ENCODE measurements around the gene ING1. TPM values are rescaled to one million over a fixed set of nuclear protein-coding genes. Genes with fewer than 3 reads are reported as not detected.

The ING1 gene
- total and polyA plus RNA-seq, 4 donors = 13.5 to 24.4 (median 17.9) TPM

DNA sequence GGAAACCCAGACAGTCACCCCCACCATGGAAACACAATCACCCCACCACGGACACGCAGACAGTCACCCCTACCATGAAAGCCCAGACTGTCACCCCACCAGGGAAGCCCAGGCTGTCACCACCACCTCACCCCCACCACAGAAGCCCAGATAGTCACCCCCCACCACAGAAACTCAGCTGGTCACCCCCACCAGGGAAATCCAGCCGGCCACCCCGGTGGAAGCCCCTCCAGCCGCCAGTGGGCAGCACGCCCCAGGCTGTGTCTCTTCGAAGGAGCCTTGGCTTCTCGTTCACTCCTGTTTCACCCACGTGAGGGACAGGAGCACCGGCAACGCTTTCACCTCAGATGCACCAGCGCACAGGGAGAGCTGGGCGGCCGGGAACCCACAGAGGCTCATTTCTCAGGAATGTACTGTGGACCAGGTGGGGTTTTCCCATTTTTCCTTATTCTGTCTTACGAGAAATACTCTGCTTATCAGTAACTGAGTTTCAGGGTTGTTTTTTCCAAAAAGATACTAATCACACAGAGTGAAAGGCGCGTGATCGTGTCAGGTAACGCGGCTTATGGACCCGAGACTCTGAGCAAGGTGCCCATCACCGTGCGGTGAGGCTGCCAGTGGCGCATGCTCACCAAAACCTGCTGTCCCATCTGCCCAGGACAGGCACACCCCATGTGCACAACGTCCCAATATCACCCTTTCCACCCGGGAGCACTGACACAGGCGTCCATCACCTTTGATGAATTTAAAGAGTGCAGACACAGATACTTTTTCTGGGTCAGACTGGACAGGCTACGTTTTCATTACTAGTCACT lies 35.6 kb upstream of the ING1 start:
- Histone ChIP-seq H3K9me3 (ENCODE audit: control insufficient read depth, insufficient read depth, low read length) (no peaks in the 10 kb centered on the region), H3K36me3 (ENCODE audit: control insufficient read depth, insufficient read depth, low read length) (peaks cover 61% of the 10 kb centered on the region), H3K4me3 (ENCODE audit: low read depth, low read length) (no peak overlapping the region), H3K27ac (ENCODE audit: low read depth, low read length) (no peak overlapping the region), H3K4me1 (ENCODE audit: control insufficient read depth, insufficient read depth, low read length) (no peaks in the 10 kb centered on the region), H3K27me3 (ENCODE audit: control insufficient read depth, insufficient read depth, low read length) (no peaks in the 10 kb centered on the region)
- WGBS (ENCODE audit: insufficient coverage) = 90% methylated on average over 26 of the region's 28 CpGs
- no peak for DNase-seq (ENCODE audit: low read depth in 4 of 6, low spot score in 6 of 6)

DNA sequence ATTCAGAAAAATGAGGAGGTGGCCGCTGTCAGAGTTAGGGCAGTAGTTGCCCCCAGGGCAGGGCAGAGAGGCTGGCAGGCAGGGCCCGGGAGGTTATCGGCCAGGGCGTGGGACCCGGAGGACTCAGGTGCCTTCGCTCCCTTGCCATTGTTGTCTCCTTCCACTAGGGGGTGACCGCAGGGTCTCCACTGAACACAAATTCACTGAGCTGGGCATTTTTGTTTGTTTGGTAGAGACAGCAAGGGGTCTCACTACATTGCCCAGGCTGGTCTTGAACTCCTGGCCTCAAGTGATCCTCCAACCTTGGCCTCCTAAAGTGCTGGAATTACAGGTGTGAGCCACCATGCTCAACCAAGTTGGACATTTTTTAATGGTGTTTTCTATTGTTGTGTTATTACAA lies 32.6 kb upstream of the ING1 start:
- peaks cover 10% of the 10 kb centered on the region for H3K4me1 ChIP-seq (ENCODE audit: control insufficient read depth, insufficient read depth, low read length)
- DNase-seq (ENCODE audit: low read depth in 4 of 6, low spot score in 6 of 6) = no peak
- no peak overlapping the region for H3K27ac ChIP-seq (ENCODE audit: low read depth, low read length)
- no peak overlapping the region for H3K4me3 ChIP-seq (ENCODE audit: low read depth, low read length)
- H3K9me3 ChIP-seq (ENCODE audit: control insufficient read depth, insufficient read depth, low read length) = no peaks in the 10 kb centered on the region
- H3K36me3 ChIP-seq (ENCODE audit: control insufficient read depth, insufficient read depth, low read length) = peaks cover 72% of the 10 kb centered on the region
- no peaks in the 10 kb centered on the region for H3K27me3 ChIP-seq (ENCODE audit: control insufficient read depth, insufficient read depth, low read length)
- WGBS (ENCODE audit: insufficient coverage) = 98% methylated on average over 4 of the region's 7 CpGs

DNA sequence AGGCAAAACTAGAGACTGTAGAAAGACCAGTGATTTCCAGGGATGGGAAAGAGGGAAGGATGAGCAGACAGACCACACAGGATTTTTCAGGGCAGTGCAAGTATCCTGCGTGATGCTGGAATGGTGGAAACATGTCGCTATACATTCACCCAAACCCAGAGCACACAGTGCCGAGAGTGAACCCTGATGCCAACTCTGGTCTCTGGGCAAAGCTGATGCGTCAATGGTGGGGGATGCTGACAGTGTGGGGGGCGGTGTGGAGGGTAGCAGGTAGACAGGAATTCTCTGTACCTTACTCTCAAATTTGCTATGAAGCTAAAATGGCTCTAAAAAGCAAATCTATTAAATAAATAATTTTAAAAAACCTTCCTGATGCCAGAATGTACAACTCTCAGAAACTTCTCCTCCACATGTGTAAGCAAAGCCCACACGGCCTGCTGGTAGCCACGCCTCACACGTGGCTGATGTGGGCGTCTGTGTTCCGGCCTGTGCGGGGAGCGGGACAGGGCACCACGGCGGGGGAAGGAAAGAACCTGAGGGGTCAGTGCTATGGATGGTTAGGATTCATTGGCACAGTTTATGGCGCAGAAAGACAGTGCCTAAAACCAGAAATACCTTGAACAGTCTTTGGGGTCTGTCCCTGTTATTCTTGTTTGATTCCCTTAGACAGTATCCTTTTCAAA lies 31.5 kb upstream of the ING1 start:
- Histone ChIP-seq H3K4me3 (ENCODE audit: low read depth, low read length) (no peak overlapping the region), H3K27me3 (ENCODE audit: control insufficient read depth, insufficient read depth, low read length) (no peaks in the 10 kb centered on the region), H3K4me1 (ENCODE audit: control insufficient read depth, insufficient read depth, low read length) (peaks cover 10% of the 10 kb centered on the region), H3K27ac (ENCODE audit: low read depth, low read length) (no peak overlapping the region), H3K9me3 (ENCODE audit: control insufficient read depth, insufficient read depth, low read length) (no peaks in the 10 kb centered on the region), H3K36me3 (ENCODE audit: control insufficient read depth, insufficient read depth, low read length) (peaks cover 71% of the 10 kb centered on the region)
- 88% methylated on average over 5 of the region's 15 CpGs for WGBS (ENCODE audit: insufficient coverage)
- DNase-seq (ENCODE audit: low read depth in 4 of 6, low spot score in 6 of 6) = no peak

DNA sequence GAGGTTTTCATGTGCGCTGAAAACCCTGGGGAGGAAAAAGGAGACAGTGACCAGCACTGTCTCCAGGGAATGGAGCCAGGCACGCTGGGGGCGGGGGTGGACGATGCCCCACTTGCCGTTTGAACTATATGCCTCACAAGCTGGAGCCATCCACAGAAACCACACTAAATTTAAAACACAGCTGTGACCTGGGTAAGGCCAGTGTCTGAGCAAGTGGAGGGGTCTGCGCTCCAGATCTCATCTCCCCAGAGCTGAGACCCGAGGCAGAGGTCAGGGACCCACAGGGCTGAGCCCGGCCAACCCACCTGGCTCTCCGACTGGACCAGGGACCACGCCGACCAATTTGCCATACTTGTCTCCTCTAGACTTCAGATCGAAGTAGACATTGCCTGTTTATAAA lies 30.8 kb upstream of the ING1 start:
- Histone ChIP-seq H3K9me3 (ENCODE audit: control insufficient read depth, insufficient read depth, low read length) (no peaks in the 10 kb centered on the region), H3K27ac (ENCODE audit: low read depth, low read length) (no peak overlapping the region), H3K36me3 (ENCODE audit: control insufficient read depth, insufficient read depth, low read length) (peaks cover 71% of the 10 kb centered on the region)

DNA sequence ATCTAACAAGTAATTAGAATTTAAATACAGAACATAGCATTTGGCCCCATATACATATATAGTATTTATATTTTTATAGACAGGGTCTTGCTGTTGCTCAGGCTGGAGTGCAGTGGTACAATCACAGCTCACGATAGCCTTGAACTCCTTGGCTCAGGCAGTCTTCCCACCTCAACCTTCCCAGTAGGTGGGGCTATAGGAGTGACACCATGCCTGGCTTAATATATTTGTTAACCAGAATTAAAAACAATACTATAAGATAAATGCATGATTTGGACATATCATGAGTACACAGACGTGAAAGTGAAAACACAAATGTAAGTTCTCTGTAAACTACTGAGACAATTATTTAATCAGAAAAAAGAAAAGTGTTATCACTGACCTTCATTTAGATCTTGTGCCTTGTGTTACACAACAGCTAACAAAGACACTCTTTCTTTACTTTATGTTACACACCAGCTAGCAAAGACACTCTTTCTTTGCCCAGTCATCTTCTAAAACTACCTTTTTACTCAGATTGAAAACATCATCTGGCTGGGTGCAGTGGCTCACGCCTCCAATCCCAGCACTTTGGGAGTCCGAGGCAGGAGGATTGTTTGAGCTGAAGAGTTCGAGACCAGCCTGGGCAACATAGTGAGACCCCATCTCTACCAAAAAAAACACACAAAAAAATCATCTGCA lies 30.2 kb upstream of the ING1 start:
- H3K4me3 ChIP-seq (ENCODE audit: low read depth, low read length) = no peak overlapping the region
- H3K27me3 ChIP-seq (ENCODE audit: control insufficient read depth, insufficient read depth, low read length) = no peaks in the 10 kb centered on the region
- no CpG with 5 or more reads among the region's 5 CpGs for WGBS (ENCODE audit: insufficient coverage)
- peak in 1 of 6 donors; percentile 49 for DNase-seq (ENCODE audit: low read depth in 4 of 6, low spot score in 6 of 6)
- no peak overlapping the region for H3K27ac ChIP-seq (ENCODE audit: low read depth, low read length)
- H3K36me3 ChIP-seq (ENCODE audit: control insufficient read depth, insufficient read depth, low read length) = peaks cover 69% of the 10 kb centered on the region
- H3K9me3 ChIP-seq (ENCODE audit: control insufficient read depth, insufficient read depth, low read length) = no peaks in the 10 kb centered on the region
- H3K4me1 ChIP-seq (ENCODE audit: control insufficient read depth, insufficient read depth, low read length) = peaks cover 10% of the 10 kb centered on the region

More for the DNA sequence above, 30.8 kb upstream of the ING1 start:
- WGBS (ENCODE audit: insufficient coverage) = 97% methylated on average over 8 of the region's 12 CpGs
- no peaks in the 10 kb centered on the region for H3K27me3 ChIP-seq (ENCODE audit: control insufficient read depth, insufficient read depth, low read length)
- H3K4me1 ChIP-seq (ENCODE audit: control insufficient read depth, insufficient read depth, low read length) = peaks cover 10% of the 10 kb centered on the region
- DNase-seq (ENCODE audit: low read depth in 4 of 6, low spot score in 6 of 6) = no peak
- H3K4me3 ChIP-seq (ENCODE audit: low read depth, low read length) = no peak overlapping the region

DNA sequence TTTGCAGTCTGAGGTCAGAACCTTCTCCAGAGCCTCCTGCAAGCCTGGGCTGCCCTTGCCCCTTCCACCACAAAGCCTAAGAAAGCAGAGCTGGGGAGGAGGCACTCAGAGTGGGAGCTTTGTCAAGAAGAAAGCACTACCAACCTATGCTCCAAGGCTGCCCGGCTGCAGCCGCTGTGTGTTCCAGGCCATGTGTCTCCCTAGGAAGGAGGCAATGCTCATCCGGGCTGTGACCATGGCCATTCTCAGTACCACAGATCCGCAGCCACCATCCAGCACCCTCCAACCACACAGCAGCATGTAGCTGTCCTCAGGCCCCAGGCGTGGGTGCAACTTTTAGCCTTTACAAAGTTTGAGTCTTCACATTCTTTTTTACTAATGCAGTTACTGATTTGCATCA lies 29.6 kb upstream of the ING1 start:
- 92% methylated on average over 4 of the region's 5 CpGs for WGBS (ENCODE audit: insufficient coverage)
- no peaks in the 10 kb centered on the region for H3K9me3 ChIP-seq (ENCODE audit: control insufficient read depth, insufficient read depth, low read length)
- H3K4me1 ChIP-seq (ENCODE audit: control insufficient read depth, insufficient read depth, low read length) = peaks cover 10% of the 10 kb centered on the region
- H3K27me3 ChIP-seq (ENCODE audit: control insufficient read depth, insufficient read depth, low read length) = no peaks in the 10 kb centered on the region
- peaks cover 66% of the 10 kb centered on the region for H3K36me3 ChIP-seq (ENCODE audit: control insufficient read depth, insufficient read depth, low read length)
- DNase-seq (ENCODE audit: low read depth in 4 of 6, low spot score in 6 of 6) = no peak
- H3K4me3 ChIP-seq (ENCODE audit: low read depth, low read length) = no peak overlapping the region
- H3K27ac ChIP-seq (ENCODE audit: low read depth, low read length) = no peak overlapping the region

DNA sequence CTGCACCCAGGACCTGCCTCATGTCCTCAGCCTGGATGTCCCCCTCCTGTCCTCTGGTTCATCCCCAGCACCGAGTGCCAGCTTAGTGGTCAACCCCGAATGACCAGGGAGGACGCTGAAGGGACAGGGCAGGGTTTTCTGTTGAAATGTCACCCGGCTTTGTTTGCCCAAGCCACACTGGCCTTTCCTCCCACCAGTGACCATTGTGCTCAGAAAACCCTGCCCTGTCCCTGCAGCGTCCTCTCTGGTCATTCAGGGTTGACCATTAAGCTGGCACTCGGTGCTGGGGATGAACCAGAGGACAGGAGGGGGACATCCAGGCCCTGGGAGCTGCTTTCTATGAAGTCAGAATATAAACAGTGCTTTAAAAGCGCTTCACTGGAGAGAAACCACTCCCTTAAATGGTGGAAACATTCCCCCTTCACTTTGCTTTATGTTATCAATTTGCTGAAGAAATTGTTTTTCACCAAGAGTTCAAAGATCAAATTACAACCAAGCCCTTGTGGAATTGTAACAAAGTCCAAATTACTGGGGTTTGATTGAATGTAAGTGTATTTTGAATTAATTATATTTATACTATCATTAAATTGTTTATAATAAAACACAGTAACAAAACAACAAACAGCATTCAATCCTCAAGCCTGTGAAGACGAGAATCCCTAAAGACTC lies 29.0 kb upstream of the ING1 start:
- DNase-seq (ENCODE audit: low read depth in 4 of 6, low spot score in 6 of 6) = no peak
- 88% methylated on average over 6 of the region's 8 CpGs for WGBS (ENCODE audit: insufficient coverage)
- no peak overlapping the region for H3K27ac ChIP-seq (ENCODE audit: low read depth, low read length)
- H3K4me3 ChIP-seq (ENCODE audit: low read depth, low read length) = no peak overlapping the region
- no peaks in the 10 kb centered on the region for H3K9me3 ChIP-seq (ENCODE audit: control insufficient read depth, insufficient read depth, low read length)
- no peaks in the 10 kb centered on the region for H3K27me3 ChIP-seq (ENCODE audit: control insufficient read depth, insufficient read depth, low read length)
- H3K4me1 ChIP-seq (ENCODE audit: control insufficient read depth, insufficient read depth, low read length) = peaks cover 10% of the 10 kb centered on the region
- H3K36me3 ChIP-seq (ENCODE audit: control insufficient read depth, insufficient read depth, low read length) = peaks cover 66% of the 10 kb centered on the region

DNA sequence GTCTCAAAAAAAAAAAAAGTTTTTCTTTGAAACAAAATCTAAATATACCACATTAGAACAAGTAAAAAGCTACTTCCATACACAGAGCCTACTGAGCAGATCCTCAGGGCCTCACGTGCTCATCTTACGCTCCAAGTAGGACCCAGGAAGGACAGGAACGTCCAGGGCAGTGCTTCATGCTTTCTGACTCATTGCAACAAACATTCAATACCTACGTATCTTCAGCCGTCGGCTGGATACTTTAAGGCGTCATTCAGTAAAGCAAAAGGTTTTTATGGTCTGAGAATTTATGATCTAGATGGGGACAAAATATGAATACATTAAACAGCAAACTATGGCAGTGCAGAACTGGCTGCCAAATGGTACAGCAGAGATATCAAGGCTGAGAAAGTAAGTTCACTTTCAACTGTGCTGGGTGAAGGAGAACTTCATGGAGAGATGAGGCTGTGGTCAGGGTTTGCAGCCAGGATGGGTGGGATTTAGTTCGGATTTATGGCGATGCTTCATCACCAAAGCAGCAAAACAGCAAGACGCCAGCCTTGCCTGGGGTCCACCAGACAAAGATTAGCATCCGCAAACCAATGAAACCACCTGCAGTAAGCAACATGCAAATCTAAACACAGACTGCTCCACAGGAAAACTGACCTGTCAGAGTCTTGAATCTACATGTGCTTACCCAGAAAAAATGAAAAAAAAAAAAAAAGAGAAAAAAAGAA lies 28.0 kb upstream of the ING1 start:
- Histone ChIP-seq H3K27me3 (ENCODE audit: control insufficient read depth, insufficient read depth, low read length) (no peaks in the 10 kb centered on the region), H3K9me3 (ENCODE audit: control insufficient read depth, insufficient read depth, low read length) (no peaks in the 10 kb centered on the region), H3K4me1 (ENCODE audit: control insufficient read depth, insufficient read depth, low read length) (peaks cover 10% of the 10 kb centered on the region), H3K27ac (ENCODE audit: low read depth, low read length) (no peak overlapping the region), H3K4me3 (ENCODE audit: low read depth, low read length) (no peak overlapping the region), H3K36me3 (ENCODE audit: control insufficient read depth, insufficient read depth, low read length) (peaks cover 60% of the 10 kb centered on the region)
- 74% methylated on average over 4 of the region's 11 CpGs for WGBS (ENCODE audit: insufficient coverage)
- no peak for DNase-seq (ENCODE audit: low read depth in 4 of 6, low spot score in 6 of 6)

DNA sequence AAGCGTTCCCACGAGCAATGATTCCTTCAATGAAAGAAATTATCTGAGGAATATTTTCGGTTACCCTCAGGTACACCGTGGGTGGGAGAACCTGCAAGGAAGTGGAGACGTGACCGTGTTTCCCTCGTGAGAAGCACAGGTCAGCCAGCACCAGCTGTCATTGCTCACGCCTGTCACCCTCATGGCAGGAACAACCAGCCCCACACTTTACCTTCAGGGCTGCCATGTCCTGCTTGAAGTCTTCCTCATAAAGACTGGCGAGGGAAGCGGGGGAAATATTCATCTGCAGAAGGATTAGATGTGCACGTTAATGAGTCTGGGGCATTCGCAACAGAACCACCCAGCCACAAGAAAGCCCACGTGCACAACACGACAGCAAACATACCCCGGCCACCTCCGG lies 25.8 kb upstream of the ING1 start:
- Histone ChIP-seq H3K27me3 (ENCODE audit: control insufficient read depth, insufficient read depth, low read length) (no peaks in the 10 kb centered on the region), H3K9me3 (ENCODE audit: control insufficient read depth, insufficient read depth, low read length) (no peaks in the 10 kb centered on the region), H3K4me3 (ENCODE audit: low read depth, low read length) (no peak overlapping the region), H3K27ac (ENCODE audit: low read depth, low read length) (no peak overlapping the region), H3K36me3 (ENCODE audit: control insufficient read depth, insufficient read depth, low read length) (peaks cover 54% of the 10 kb centered on the region), H3K4me1 (ENCODE audit: control insufficient read depth, insufficient read depth, low read length) (peaks cover 10% of the 10 kb centered on the region)
- over 99% methylated on average over 14 of the region's 16 CpGs for WGBS (ENCODE audit: insufficient coverage)
- DNase-seq (ENCODE audit: low read depth in 4 of 6, low spot score in 6 of 6) = no peak
